Astrocyte (in vitro differentiated cells and primary cell): ENCODE data around the gene AGPAT4. TPM values are rescaled to one million over a fixed set of nuclear protein-coding genes. Genes with fewer than 3 reads are reported as not detected.

Experiments used
- DNase-seq: peaks from one replicate; pipeline ENCODE4 v3.0.0-alpha.2; 2010; ENCODE audit warnings: low read depth
- FAIRE-seq: peaks from 2 replicates; lab custom pipeline; 2011; peaks lifted over from hg19 to GRCh38; lab: Jason Lieb, UNC
- H2AFZ ChIP-seq: 2 replicates; pipeline ENCODE4 v1.6.0; 2012; ENCODE audit warnings: low read depth, low read length, inconsistent platforms
- H3K27ac ChIP-seq: 2 replicates; pipeline ENCODE4 v1.5.1; 2011; ENCODE audit warnings: low read depth, low read length, inconsistent platforms
- H3K27me3 ChIP-seq: 2 replicates; pipeline ENCODE4 v1.6.0; 2011; ENCODE audit warnings: low read length, inconsistent platforms; ENCODE audit not compliant: insufficient read depth
- H3K36me3 ChIP-seq: 2 replicates; pipeline ENCODE4 v1.5.1; 2011; ENCODE audit warnings: low read length, inconsistent platforms; ENCODE audit not compliant: insufficient read depth
- H3K4me1 ChIP-seq: 2 replicates; pipeline ENCODE4 v1.5.1; 2011; ENCODE audit warnings: low read length, inconsistent platforms; ENCODE audit not compliant: insufficient read depth
- H3K4me2 ChIP-seq: 2 replicates; pipeline ENCODE4 v1.6.0; 2012; ENCODE audit warnings: low read length, inconsistent platforms
- H3K4me3 ChIP-seq: 2 replicates; pipeline ENCODE4 v1.5.1; 2011; ENCODE audit warnings: low read depth, mild to moderate bottlenecking, low read length, inconsistent platforms; ENCODE audit not compliant: insufficient read depth
- H3K79me2 ChIP-seq: 2 replicates; pipeline ENCODE4 v1.6.0; 2012; ENCODE audit warnings: mild to moderate bottlenecking, low read length, inconsistent platforms; ENCODE audit not compliant: insufficient read depth
- H3K9ac ChIP-seq: 2 replicates; pipeline ENCODE4 v1.6.0; 2012; ENCODE audit warnings: mild to moderate bottlenecking, low read length, inconsistent platforms
- H3K9me3 ChIP-seq: 2 replicates; pipeline ENCODE4 v1.5.1; 2012; ENCODE audit warnings: low read depth, mild to moderate bottlenecking, low read length, inconsistent platforms; ENCODE audit not compliant: insufficient read depth
- H4K20me1 ChIP-seq: 2 replicates; pipeline ENCODE4 v1.6.0; 2012; ENCODE audit warnings: low read length, inconsistent platforms; ENCODE audit not compliant: insufficient read depth
- H3K27ac Mint-ChIP-seq: one replicate; pipeline ENCODE4 v1.8.0; 2021; ENCODE audit warnings: mild to moderate bottlenecking, mixed read lengths; ENCODE audit not compliant: unreplicated experiment
- H3K27me3 Mint-ChIP-seq: one replicate; pipeline ENCODE4 v1.8.0; 2021; ENCODE audit warnings: low read depth, mixed read lengths; ENCODE audit not compliant: unreplicated experiment
- H3K36me3 Mint-ChIP-seq: one replicate; pipeline ENCODE4 v1.8.0; 2021; ENCODE audit warnings: low read depth, mixed read lengths; ENCODE audit not compliant: unreplicated experiment
- H3K4me1 Mint-ChIP-seq: one replicate; pipeline ENCODE4 v1.8.0; 2021; ENCODE audit warnings: low read depth, mixed read lengths; ENCODE audit not compliant: unreplicated experiment
- H3K4me3 Mint-ChIP-seq: one replicate; pipeline ENCODE4 v1.8.0; 2021; ENCODE audit warnings: mild to moderate bottlenecking, moderate library complexity, mixed read lengths; ENCODE audit not compliant: unreplicated experiment
- H3K9me3 Mint-ChIP-seq: one replicate; pipeline ENCODE4 v1.8.0; 2021; ENCODE audit warnings: mild to moderate bottlenecking, mixed read lengths; ENCODE audit not compliant: unreplicated experiment
- EZH2 ChIP-seq: IDR thresholded peaks from 2 replicates; pipeline ENCODE4 v1.6.1; 2012; ENCODE audit warnings: mild to moderate bottlenecking, low read length, inconsistent platforms; ENCODE audit not compliant: insufficient read depth
- total RNA-seq: library from RNA; stranded (reverse); gene quantifications from 2 replicates; pipeline ENCODE4 v1.2.1, GENCODE V29; 2021
- TF ChIP-seq, protein P1 (sequence below): IDR thresholded peaks from 2 replicates; pipeline ENCODE4 v1.5.1; 2011; ENCODE audit warnings: low read depth, mild to moderate bottlenecking, inconsistent platforms, low read length, moderate library complexity; ENCODE audit not compliant: insufficient read depth

AGPAT4 gene
- total RNA-seq, 1 donor from 2014 or later = 27.2 TPM

DNA sequence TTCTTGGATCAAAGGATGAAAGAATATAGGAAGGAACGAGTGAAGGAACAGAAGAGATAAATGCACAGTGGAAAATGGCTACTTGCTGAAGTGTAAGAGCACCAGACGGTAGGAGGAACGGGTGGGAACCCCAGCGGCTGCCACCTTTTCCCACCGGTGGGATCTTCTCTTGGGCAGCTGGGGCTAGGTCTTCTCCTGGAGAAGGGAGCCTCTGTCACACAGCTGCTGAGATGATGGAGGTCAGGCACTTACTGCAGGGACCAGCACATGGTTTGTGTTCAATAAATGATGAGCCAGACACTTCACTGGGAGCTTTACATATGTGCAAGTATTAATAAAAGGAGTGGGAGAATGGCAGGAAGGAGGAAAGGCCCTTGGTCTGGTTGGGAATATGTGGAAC lies 123.7 kb downstream of the AGPAT4 start:
- H3K4me3 ChIP-seq = no peak overlapping the region
- no peak overlapping the region for H3K27ac ChIP-seq
- no peak overlapping the region for H3K4me2 ChIP-seq
- no peaks in the 10 kb centered on the region for H3K27me3 Mint-ChIP-seq
- H3K36me3 Mint-ChIP-seq = peaks cover 22% of the 10 kb centered on the region
- H3K36me3 ChIP-seq = peaks cover 17% of the 10 kb centered on the region
- no peaks in the 10 kb centered on the region for H3K9me3 ChIP-seq
- no peak overlapping the region for H2AFZ ChIP-seq
- no peaks in the 10 kb centered on the region for H3K4me1 ChIP-seq
- no peak for DNase-seq
- no peak overlapping the region for H3K27ac Mint-ChIP-seq
- no peak overlapping the region for H3K4me3 Mint-ChIP-seq
- H4K20me1 ChIP-seq = no peaks in the 10 kb centered on the region
- H3K79me2 ChIP-seq = no peaks in the 10 kb centered on the region
- no peak overlapping the region for H3K9ac ChIP-seq
- no peaks in the 10 kb centered on the region for H3K4me1 Mint-ChIP-seq
- TF ChIP-seq EZH2 = no peak
- TF ChIP-seq, protein P1, sequence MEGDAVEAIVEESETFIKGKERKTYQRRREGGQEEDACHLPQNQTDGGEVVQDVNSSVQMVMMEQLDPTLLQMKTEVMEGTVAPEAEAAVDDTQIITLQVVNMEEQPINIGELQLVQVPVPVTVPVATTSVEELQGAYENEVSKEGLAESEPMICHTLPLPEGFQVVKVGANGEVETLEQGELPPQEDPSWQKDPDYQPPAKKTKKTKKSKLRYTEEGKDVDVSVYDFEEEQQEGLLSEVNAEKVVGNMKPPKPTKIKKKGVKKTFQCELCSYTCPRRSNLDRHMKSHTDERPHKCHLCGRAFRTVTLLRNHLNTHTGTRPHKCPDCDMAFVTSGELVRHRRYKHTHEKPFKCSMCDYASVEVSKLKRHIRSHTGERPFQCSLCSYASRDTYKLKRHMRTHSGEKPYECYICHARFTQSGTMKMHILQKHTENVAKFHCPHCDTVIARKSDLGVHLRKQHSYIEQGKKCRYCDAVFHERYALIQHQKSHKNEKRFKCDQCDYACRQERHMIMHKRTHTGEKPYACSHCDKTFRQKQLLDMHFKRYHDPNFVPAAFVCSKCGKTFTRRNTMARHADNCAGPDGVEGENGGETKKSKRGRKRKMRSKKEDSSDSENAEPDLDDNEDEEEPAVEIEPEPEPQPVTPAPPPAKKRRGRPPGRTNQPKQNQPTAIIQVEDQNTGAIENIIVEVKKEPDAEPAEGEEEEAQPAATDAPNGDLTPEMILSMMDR = no peak
- no peaks in the 10 kb centered on the region for H3K9me3 Mint-ChIP-seq
- FAIRE-seq = no peak
- H3K27me3 ChIP-seq = no peaks in the 10 kb centered on the region

DNA sequence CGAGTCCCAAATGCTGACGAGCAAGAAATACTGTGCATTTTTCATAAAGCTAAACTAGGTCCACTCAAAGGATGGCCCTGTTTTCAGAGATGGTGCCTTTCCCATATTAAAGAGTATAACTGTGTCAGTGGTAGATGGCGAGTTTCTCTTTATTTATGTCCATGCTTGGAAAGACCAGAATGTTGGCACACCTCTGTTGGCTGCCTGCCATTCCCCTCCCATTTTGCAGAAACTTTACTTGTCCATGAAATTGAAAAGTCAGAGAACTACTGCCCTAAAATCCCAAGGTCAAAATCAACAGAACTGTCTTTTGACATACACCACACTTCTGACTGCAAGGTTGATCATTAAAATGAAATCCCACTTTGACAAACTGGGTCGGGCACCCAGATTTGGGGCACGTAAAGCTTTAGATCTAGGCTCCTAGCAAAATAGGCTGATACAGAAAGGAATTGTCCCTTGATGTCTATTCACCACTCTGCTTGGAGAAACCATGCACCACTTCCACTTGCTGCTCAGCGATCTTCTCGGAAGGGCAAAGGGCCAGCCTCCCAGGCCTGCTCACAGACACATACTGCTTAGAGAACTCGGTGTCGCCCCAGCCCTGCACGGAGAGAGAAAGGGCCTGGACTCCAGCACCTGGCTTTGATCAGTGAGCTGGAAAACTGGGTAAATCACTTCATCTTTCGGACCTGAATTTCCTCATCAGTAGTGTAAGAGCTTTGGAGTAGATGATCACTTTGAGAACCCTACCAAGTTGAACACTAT lies 130.0 kb downstream of the AGPAT4 start:
- Histone ChIP-seq H3K79me2 (no peaks in the 10 kb centered on the region), H3K9ac (no peak overlapping the region), H3K4me1 (no peaks in the 10 kb centered on the region), H2AFZ (no peak overlapping the region), H3K4me2 (no peak overlapping the region), H4K20me1 (peaks cover 3% of the 10 kb centered on the region), H3K36me3 (peaks cover 23% of the 10 kb centered on the region), H3K27me3 (no peaks in the 10 kb centered on the region), H3K9me3 (no peaks in the 10 kb centered on the region), H3K4me3 (no peak overlapping the region), H3K27ac (no peak overlapping the region)
- no peak overlapping the region for H3K4me3 Mint-ChIP-seq
- peaks cover 14% of the 10 kb centered on the region for H3K36me3 Mint-ChIP-seq
- FAIRE-seq (no peak), DNase-seq (no peak)
- no peak for TF ChIP-seq EZH2
- TF ChIP-seq, protein P1 = no peak
- H3K4me1 Mint-ChIP-seq = no peaks in the 10 kb centered on the region
- no peak overlapping the region for H3K27ac Mint-ChIP-seq
- H3K9me3 Mint-ChIP-seq = peaks cover 2% of the 10 kb centered on the region
- H3K27me3 Mint-ChIP-seq = no peaks in the 10 kb centered on the region

DNA sequence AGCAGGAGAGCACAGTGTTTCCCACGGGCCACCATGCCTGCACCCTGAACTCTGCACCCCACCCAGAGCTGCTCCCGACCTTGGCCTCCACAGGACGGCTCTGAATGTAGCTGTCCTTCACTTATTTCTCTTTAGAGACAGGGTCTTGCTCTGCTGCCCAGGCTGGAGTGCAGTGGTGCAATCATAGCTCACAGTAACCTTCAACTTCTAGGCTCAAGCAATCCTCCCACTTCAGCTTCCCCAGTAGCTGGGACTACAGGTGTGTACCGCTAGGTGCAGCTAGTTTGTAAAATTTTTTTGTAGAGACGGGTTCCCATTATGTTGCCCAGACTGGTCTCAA lies 130.9 kb downstream of the AGPAT4 start:
- FAIRE-seq = no peak
- Mint-ChIP-seq H3K27me3 (no peaks in the 10 kb centered on the region), H3K4me3 (no peak overlapping the region), H3K4me1 (no peaks in the 10 kb centered on the region), H3K36me3 (peaks cover 12% of the 10 kb centered on the region), H3K9me3 (peaks cover 2% of the 10 kb centered on the region), H3K27ac (no peak overlapping the region)
- Histone ChIP-seq H3K9me3 (no peaks in the 10 kb centered on the region), H3K27me3 (no peaks in the 10 kb centered on the region), H3K79me2 (no peaks in the 10 kb centered on the region), H3K27ac (no peak overlapping the region), H3K36me3 (peaks cover 15% of the 10 kb centered on the region), H2AFZ (no peak overlapping the region), H4K20me1 (peaks cover 6% of the 10 kb centered on the region), H3K4me2 (no peak overlapping the region), H3K4me3 (no peak overlapping the region), H3K9ac (no peak overlapping the region), H3K4me1 (no peaks in the 10 kb centered on the region)
- no peak for DNase-seq
- no peak for TF ChIP-seq EZH2
- TF ChIP-seq, protein P1 = no peak
